ENCODE results near the gene XRN2.
"Not testable (repeated sequence)": the region's sequence is repeated elsewhere in the genome, so short reads cannot be mapped to it uniquely, and the experiment has no call there.

Gene XRN2

GRCh38 chr20:21352703-21353102, 49.6 kb downstream of the XRN2 start:
- no peak for DNase-seq

- DNase-seq = no peak
These were observed 50.1 kb downstream of the XRN2 start for GRCh38 chr20:21353236-21353635.

- DNase-seq = no peak
These were observed 52.9 kb downstream of the XRN2 start for GRCh38 chr20:21355981-21356380.

GRCh38 chr20:21356386-21356785, 53.3 kb downstream of the XRN2 start:
- no peak for DNase-seq

- no peak for DNase-seq
These were observed 54.7 kb downstream of the XRN2 start for GRCh38 chr20:21357844-21358243.

- no peak for DNase-seq
These were observed 55.6 kb downstream of the XRN2 start for GRCh38 chr20:21358737-21359136.

- DNase-seq = no peak
These were observed 57.6 kb downstream of the XRN2 start for GRCh38 chr20:21360705-21361104.

- no peak for DNase-seq
These were observed 58.1 kb downstream of the XRN2 start for GRCh38 chr20:21361266-21361665.

GRCh38 chr20:21364413-21364812, 61.3 kb downstream of the XRN2 start:
- no peak for DNase-seq

GRCh38 chr20:21365771-21366170, 62.6 kb downstream of the XRN2 start:
- DNase-seq = no peak

- DNase-seq = not testable (repeated sequence)
These were observed 63.1 kb downstream of the XRN2 start for GRCh38 chr20:21366273-21366672.

GRCh38 chr20:21368791-21369190, 65.7 kb downstream of the XRN2 start:
- DNase-seq = no peak

GRCh38 chr20:21371193-21371592, 68.1 kb downstream of the XRN2 start:
- DNase-seq = no peak

- DNase-seq = no peak
These were observed 68.9 kb downstream of the XRN2 start for GRCh38 chr20:21372016-21372415.

- no peak for DNase-seq
These were observed 70.3 kb downstream of the XRN2 start for GRCh38 chr20:21373436-21373835.

- DNase-seq = no peak
These were observed 73.5 kb downstream of the XRN2 start for GRCh38 chr20:21376626-21377025.

- DNase-seq = no peak
These were observed 74.6 kb downstream of the XRN2 start for GRCh38 chr20:21377701-21378100.

GRCh38 chr20:21378259-21378658, 75.1 kb downstream of the XRN2 start:
- DNase-seq = no peak

GRCh38 chr20:21380711-21381110, 77.6 kb downstream of the XRN2 start:
- no peak for DNase-seq

GRCh38 chr20:21381619-21382018, 78.5 kb downstream of the XRN2 start:
- DNase-seq = no peak

- no peak for DNase-seq
These were observed 81.3 kb downstream of the XRN2 start for GRCh38 chr20:21384308-21384892.

GRCh38 chr20:21386111-21386510, 83.0 kb downstream of the XRN2 start:
- no peak for DNase-seq

- no peak for DNase-seq
These were observed 84.4 kb downstream of the XRN2 start for GRCh38 chr20:21387528-21387927.

- no peak for DNase-seq
These were observed 85.4 kb downstream of the XRN2 start for GRCh38 chr20:21388566-21388965.

GRCh38 chr20:21389368-21389767, 86.2 kb downstream of the XRN2 start:
- no peak for DNase-seq

- no peak for DNase-seq
These were observed 87.6 kb downstream of the XRN2 start for GRCh38 chr20:21390768-21391167.

Data from 8988T (cell line).